SU-DHL-6 (cell line): ENCODE data around the gene TMEM129.
A peak's percentile ranks its signal among the peaks of the same experiment; 100 is the strongest.

Experiments used
- H2AFZ ChIP-seq: fragments of 200-600 bp; sonication (generic); 2 replicates; pipeline ENCODE4 v1.6.1; 2014; ENCODE audit warnings: low read depth, mild to moderate bottlenecking, moderate library complexity, mixed read lengths, antibody characterized with exemption, low read length; ENCODE audit not compliant: severe bottlenecking
- H3F3A ChIP-seq: fragments of 200-600 bp; shearing (Covaris generic); 2 replicates; pipeline ENCODE4 v1.6.0; 2016; ENCODE audit warnings: antibody characterized with exemption, mild to moderate bottlenecking; ENCODE audit not compliant: insufficient read depth
- H3K27ac ChIP-seq: fragments of 200-600 bp; sonication (generic); 2 replicates; pipeline ENCODE4 v1.5.1; 2016; ENCODE audit warnings: low read depth, mild to moderate bottlenecking, low read length, moderate library complexity, mixed read lengths
- H3K27me3 ChIP-seq: fragments of 200-600 bp; sonication (generic), shearing (Covaris generic); 2 replicates; pipeline ENCODE4 v1.6.0; 2014; ENCODE audit warnings: mild to moderate bottlenecking, low read length
- H3K36me3 ChIP-seq: fragments of 200-600 bp; sonication (generic); 2 replicates; pipeline ENCODE4 v1.6.1; 2014; ENCODE audit warnings: mild to moderate bottlenecking, low read length, mixed read lengths
- H3K4me2 ChIP-seq: fragments of 300-600, 200-600 bp; shearing (Covaris generic), sonication (generic); 2 replicates; pipeline ENCODE4 v1.6.0; 2014; ENCODE audit warnings: low read length, low read depth, mild to moderate bottlenecking; ENCODE audit not compliant: poor library complexity, severe bottlenecking
- H3K4me3 ChIP-seq: fragments of 200-600 bp; sonication (generic); 2 replicates; pipeline ENCODE4 v1.5.1; 2014; ENCODE audit warnings: antibody characterized with exemption, low read length, mild to moderate bottlenecking, mixed read lengths; ENCODE audit not compliant: insufficient read depth, poor library complexity, severe bottlenecking
- H3K79me2 ChIP-seq: fragments of 200-600 bp; sonication (generic); 2 replicates; pipeline ENCODE4 v1.6.1; 2014; ENCODE audit warnings: mild to moderate bottlenecking, low read length, moderate library complexity; ENCODE audit not compliant: insufficient read depth
- H3K9ac ChIP-seq: fragments of 200-600 bp; sonication (generic); 2 replicates; pipeline ENCODE4 v1.7.0; 2014; ENCODE audit warnings: mild to moderate bottlenecking, low read length
- H3K9me2 ChIP-seq: fragments of 200-600 bp; sonication (generic); replicated peaks from 2 replicates; pipeline ENCODE4 v1.6.1; 2014; ENCODE audit warnings: low read length; ENCODE audit not compliant: insufficient read depth
- H3K9me3 ChIP-seq: fragments of 200-600 bp; sonication (generic); 2 replicates; pipeline ENCODE4 v1.6.1; 2014; ENCODE audit warnings: low read length, mixed read lengths; ENCODE audit not compliant: insufficient read depth
- H4K20me1 ChIP-seq: fragments of 200-600 bp; sonication (generic); 2 replicates; pipeline ENCODE4 v1.6.1; 2014; ENCODE audit warnings: low read depth, mild to moderate bottlenecking, antibody characterized with exemption, low read length, moderate library complexity, mixed read lengths
- EZH2phosphoT487 ChIP-seq: fragments of 200-600 bp; sonication (generic), shearing (Covaris generic); conservative IDR thresholded peaks from 2 replicates; pipeline ENCODE4 v1.6.1; 2018; ENCODE audit warnings: mild to moderate bottlenecking, antibody characterized with exemption, low read length, moderate library complexity, mixed read lengths
- TF ChIP-seq, protein P1 (sequence below): fragments of 200-600 bp; sonication (generic); IDR thresholded peaks from one replicate; pipeline ENCODE4 v1.5.1; 2017; ENCODE audit warnings: antibody characterized with exemption, mild to moderate bottlenecking, low read length, moderate library complexity; ENCODE audit not compliant: insufficient read depth, poor library complexity, severe bottlenecking

Gene TMEM129

DNA sequence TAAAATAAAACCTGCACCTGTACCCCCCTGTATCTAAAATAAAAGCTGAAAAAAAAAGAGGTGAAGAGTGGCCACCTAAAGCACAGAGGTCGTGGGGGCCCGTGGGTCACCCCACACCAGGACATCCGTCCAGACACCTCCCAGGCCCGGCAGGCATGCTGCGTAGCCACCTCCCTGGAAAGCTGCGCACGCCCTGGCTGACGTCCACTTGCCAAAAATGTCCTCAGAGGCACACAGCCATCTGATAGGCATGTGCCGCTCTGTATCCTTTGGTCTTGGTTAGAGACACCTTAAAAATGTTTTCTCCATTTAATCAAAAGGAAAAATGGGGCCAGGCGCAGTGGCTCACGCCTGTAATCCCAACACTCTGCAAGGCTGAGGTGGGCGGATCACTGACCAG is 54.7 kb downstream of the TMEM129 start:
- peak overlapping the region; percentile 32; the same call in 1 of the 2 replicates for H3K27ac ChIP-seq
- no peak overlapping the region for H3K9ac ChIP-seq
- peaks cover 7% of the 10 kb centered on the region; the same call in 1 of the 2 replicates for H3K9me3 ChIP-seq
- no peaks in the 10 kb centered on the region for H3K27me3 ChIP-seq
- no peak overlapping the region for H3K4me2 ChIP-seq
- no peaks in the 10 kb centered on the region for H3K79me2 ChIP-seq
- TF ChIP-seq, protein P1, sequence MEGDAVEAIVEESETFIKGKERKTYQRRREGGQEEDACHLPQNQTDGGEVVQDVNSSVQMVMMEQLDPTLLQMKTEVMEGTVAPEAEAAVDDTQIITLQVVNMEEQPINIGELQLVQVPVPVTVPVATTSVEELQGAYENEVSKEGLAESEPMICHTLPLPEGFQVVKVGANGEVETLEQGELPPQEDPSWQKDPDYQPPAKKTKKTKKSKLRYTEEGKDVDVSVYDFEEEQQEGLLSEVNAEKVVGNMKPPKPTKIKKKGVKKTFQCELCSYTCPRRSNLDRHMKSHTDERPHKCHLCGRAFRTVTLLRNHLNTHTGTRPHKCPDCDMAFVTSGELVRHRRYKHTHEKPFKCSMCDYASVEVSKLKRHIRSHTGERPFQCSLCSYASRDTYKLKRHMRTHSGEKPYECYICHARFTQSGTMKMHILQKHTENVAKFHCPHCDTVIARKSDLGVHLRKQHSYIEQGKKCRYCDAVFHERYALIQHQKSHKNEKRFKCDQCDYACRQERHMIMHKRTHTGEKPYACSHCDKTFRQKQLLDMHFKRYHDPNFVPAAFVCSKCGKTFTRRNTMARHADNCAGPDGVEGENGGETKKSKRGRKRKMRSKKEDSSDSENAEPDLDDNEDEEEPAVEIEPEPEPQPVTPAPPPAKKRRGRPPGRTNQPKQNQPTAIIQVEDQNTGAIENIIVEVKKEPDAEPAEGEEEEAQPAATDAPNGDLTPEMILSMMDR = no peak
- no peak for TF ChIP-seq EZH2phosphoT487
- H3F3A ChIP-seq = peaks cover 11% of the 10 kb centered on the region; the same call in 1 of the 2 replicates
- no peaks in the 10 kb centered on the region for H4K20me1 ChIP-seq
- H3K9me2 ChIP-seq = no peaks in the 10 kb centered on the region
- H3K4me3 ChIP-seq = no peak overlapping the region
- H2AFZ ChIP-seq = no peak overlapping the region
- no peaks in the 10 kb centered on the region for H3K36me3 ChIP-seq
